IMR-90 (cell line): ENCODE measurements around the gene CNTN4. TPM values are rescaled to one million over a fixed set of nuclear protein-coding genes. Genes with fewer than 3 reads are reported as not detected.

ENCODE experiments used
- ATAC-seq: fragments of 200-7000 bp; cut with Tn5 transposase; 2 replicates; pipeline ENCODE4 v1.9.1; 2020; ENCODE audit warnings: low read depth, mild to moderate bottlenecking, moderate library complexity
- BruUV-seq: library from RNA; stranded (reverse); fragments of 400-500 nt; replicated peaks from 2 replicates; lab custom pipeline; 2021; lab: Mats Ljungman, UMichigan
- CTCF ChIA-PET: fragments of 300-600 bp; formaldehyde crosslinking; extraction: SDS; loops from one replicate; lab custom pipeline; 2021; ENCODE audit warnings: antibody characterized with exemption; lab: Yijun Ruan, JAX
- POLR2A ChIA-PET: fragments of 300-600 bp; sonication (Branson Sonifier 250); formaldehyde crosslinking; loops from one replicate; lab custom pipeline; 2022; ENCODE audit warnings: antibody characterized with exemption; ENCODE audit not compliant: unreplicated experiment; lab: Charles Lee
- DNase-seq: peaks from one replicate; pipeline ENCODE4 v3.0.0; 2013
- H2AFZ ChIP-seq: replicated peaks from 2 replicates; pipeline ENCODE3; 2013; ENCODE audit warnings: low read length, mild to moderate bottlenecking; ENCODE audit not compliant: poor library complexity
- H2AK5ac ChIP-seq: 2 replicates; pipeline ENCODE4 v1.6.1; 2013; ENCODE audit warnings: low read depth, low read length, inconsistent platforms
- H2AK9ac ChIP-seq: replicated peaks from 2 replicates; pipeline ENCODE3; 2013; ENCODE audit warnings: mild to moderate bottlenecking, low read depth, low read length, moderate library complexity; ENCODE audit not compliant: poor library complexity
- H2BK120ac ChIP-seq: 2 replicates; pipeline ENCODE4 v1.6.1; 2013; ENCODE audit warnings: low read depth, low read length, inconsistent platforms
- H2BK15ac ChIP-seq: 3 replicates; pipeline ENCODE4 v1.6.1; 2013; ENCODE audit warnings: low read depth, low read length, inconsistent platforms
- H2BK20ac ChIP-seq: 2 replicates; pipeline ENCODE4 v1.6.1; 2013; ENCODE audit warnings: low read depth, mild to moderate bottlenecking, inconsistent platforms, low read length, moderate library complexity
- H2BK5ac ChIP-seq: 2 replicates; pipeline ENCODE4 v1.6.1; 2013; ENCODE audit warnings: mild to moderate bottlenecking, low read depth, low read length, inconsistent platforms; ENCODE audit not compliant: poor library complexity, severe bottlenecking
- H3K14ac ChIP-seq: replicated peaks from 2 replicates; pipeline ENCODE4 v1.6.1; 2013; ENCODE audit warnings: low read depth, low read length, inconsistent platforms
- H3K18ac ChIP-seq: 2 replicates; pipeline ENCODE4 v1.6.1; 2013; ENCODE audit warnings: low read depth, low read length, control low read depth
- H3K23ac ChIP-seq: 2 replicates; pipeline ENCODE4 v1.6.1; 2013; ENCODE audit warnings: low read depth, low read length, inconsistent platforms
- H3K27ac ChIP-seq: 2 replicates; pipeline ENCODE4 v1.5.1; 2013; ENCODE audit warnings: mild to moderate bottlenecking, control low read depth, low read length; ENCODE audit not compliant: insufficient read depth
- H3K27me3 ChIP-seq: 2 replicates; pipeline ENCODE4 v1.6.1; 2013; ENCODE audit warnings: low read length; ENCODE audit not compliant: control insufficient read depth, insufficient read depth
- H3K36me3 ChIP-seq: 2 replicates; pipeline ENCODE4 v1.6.1; 2013; ENCODE audit warnings: low read length, mixed read lengths; ENCODE audit not compliant: control insufficient read depth, insufficient read depth
- H3K4ac ChIP-seq: 2 replicates; pipeline ENCODE4 v1.6.1; 2013; ENCODE audit warnings: low read depth, low read length, inconsistent platforms
- H3K4me1 ChIP-seq: 2 replicates; pipeline ENCODE4 v1.6.1; 2013; ENCODE audit warnings: low read length, mixed read lengths; ENCODE audit not compliant: control insufficient read depth, insufficient read depth
- H3K4me2 ChIP-seq: 2 replicates; pipeline ENCODE4 v1.6.1; 2013; ENCODE audit warnings: low read depth, mild to moderate bottlenecking, control low read depth, low read length, moderate library complexity
- H3K4me3 ChIP-seq: 2 replicates; pipeline ENCODE4 v1.5.1; 2013; ENCODE audit warnings: low read depth, mild to moderate bottlenecking, control low read depth, low read length, moderate library complexity; ENCODE audit not compliant: insufficient read depth
- H3K56ac ChIP-seq: 2 replicates; pipeline ENCODE4 v1.6.1; 2013; ENCODE audit warnings: low read length, inconsistent platforms; ENCODE audit not compliant: insufficient read depth; ENCODE audit errors: extremely low read depth
- H3K79me1 ChIP-seq, 2 experiments: 2 replicates each; pipeline ENCODE4 v1.6.1; 2013; ENCODE audit warnings: low read length in 2 of 2, inconsistent platforms in 1 of 2, low read depth in 1 of 2
- H3K9ac ChIP-seq: 2 replicates; pipeline ENCODE4 v1.6.1; 2013; ENCODE audit warnings: low read depth, low read length, control low read depth
- H3K9me1 ChIP-seq: 2 replicates; pipeline ENCODE4 v1.6.1; 2013; ENCODE audit warnings: low read length, inconsistent platforms; ENCODE audit not compliant: insufficient read depth
- H3K9me3 ChIP-seq: 2 replicates; pipeline ENCODE4 v1.6.1; 2013; ENCODE audit warnings: low read length; ENCODE audit not compliant: control insufficient read depth, insufficient read depth
- H4K20me1 ChIP-seq: 2 replicates; pipeline ENCODE4 v1.6.1; 2013; ENCODE audit warnings: low read length, inconsistent platforms; ENCODE audit not compliant: insufficient read depth
- H4K5ac ChIP-seq: 2 replicates; pipeline ENCODE4 v1.6.1; 2013; ENCODE audit warnings: mild to moderate bottlenecking, low read depth, low read length, control low read depth
- H4K8ac ChIP-seq, 2 experiments: 2 replicates each; pipeline ENCODE4 v1.6.1; 2013; ENCODE audit warnings: low read depth in 2 of 2, low read length in 2 of 2, control low read depth in 1 of 2, inconsistent platforms in 1 of 2
- H4K91ac ChIP-seq: 2 replicates; pipeline ENCODE4 v1.6.1; 2013; ENCODE audit warnings: low read depth, low read length, inconsistent platforms; ENCODE audit not compliant: insufficient read depth
- FOS ChIP-seq: fragments of 150-350 bp; IDR thresholded peaks from 2 replicates; pipeline ENCODE4 v1.6.1; 2016; ENCODE audit warnings: low read depth, low read length
- NFE2L2 ChIP-seq: fragments of 150-350 bp; IDR thresholded peaks from 2 replicates; pipeline ENCODE4 v1.6.1; 2016; ENCODE audit warnings: low read depth, mild to moderate bottlenecking, low read length
- RAD21 ChIP-seq: IDR thresholded peaks from 2 replicates; pipeline ENCODE4 v1.6.1; 2012; ENCODE audit warnings: low read length, improper control_type of control experiment
- RCOR1 ChIP-seq: IDR thresholded peaks from 2 replicates; pipeline ENCODE4 v1.6.1; 2012; ENCODE audit warnings: mild to moderate bottlenecking, low read length, improper control_type of control experiment; ENCODE audit not compliant: insufficient replicate concordance
- SMC3 ChIP-seq: fragments of 150-350 bp; IDR thresholded peaks from 2 replicates; pipeline ENCODE4 v1.6.1; 2016; ENCODE audit warnings: low read depth, mild to moderate bottlenecking, antibody characterized with exemption, low read length, moderate library complexity
- WGBS, 2 experiments: methylation state at CpG; one replicate each; pipeline versions ENCODE4 v1.1.5 to v1.1.7; 2013; ENCODE audit warnings: missing lambda C conversion rate in 2 of 2; ENCODE audit not compliant: insufficient read length in 1 of 2; ENCODE audit errors: extremely low coverage in 2 of 2; 5-methylcytosine and 5-hydroxymethylcytosine counted together
- dilution Hi-C: fragments of 300-500 bp; cut with HindIII; formaldehyde crosslinking; loops from one replicate; pipeline ENCODE4 v1.14.3; 2018; ENCODE audit warnings: low sequenced_read_pairs; ENCODE audit not compliant: unreplicated experiment
- in situ Hi-C: fragments of 300-500 bp; cut with MboI; formaldehyde crosslinking; loops from 3 replicates; pipeline ENCODE4 v1.14.3; 2019; ENCODE audit warnings: low sequenced_read_pairs, inconsistent platforms, mixed read lengths
- intact Hi-C: fragments of 100-400 bp; cut with micrococcal nuclease; formaldehyde crosslinking; loops from 2 replicates; pipeline ENCODE4 v1.10.0; 2022
- polyA plus RNA-seq, 3 experiments: library from polyadenylated mRNA; depleted of rRNA; stranded (reverse); fragments of >200 nt; gene quantifications; 2 replicates each; pipeline ENCODE4 v1.2.3, GENCODE V29; 2012; ENCODE audit warnings: low replicate concordance in 1 of 3
- total RNA-seq: library from RNA; depleted of rRNA; stranded (reverse); fragments of >200 nt; gene quantifications from 2 replicates; pipeline ENCODE4 v1.2.3, GENCODE V29; 2012
- TF ChIP-seq, protein P1 (sequence below): fragments of 150-350 bp; IDR thresholded peaks from 2 replicates; pipeline ENCODE4 v1.6.1; 2017; ENCODE audit warnings: mild to moderate bottlenecking, antibody characterized with exemption, low read length, low read depth

The CNTN4 gene
- total and polyA plus RNA-seq, 2 of the 4 experiments (the other 2 are of a cell fraction): under 0.01 TPM; not detected in 1

GRCh38 chr3:3082234-3082924, 983.7 kb downstream of the CNTN4 start (continued):
- TF ChIP-seq, protein P1, sequence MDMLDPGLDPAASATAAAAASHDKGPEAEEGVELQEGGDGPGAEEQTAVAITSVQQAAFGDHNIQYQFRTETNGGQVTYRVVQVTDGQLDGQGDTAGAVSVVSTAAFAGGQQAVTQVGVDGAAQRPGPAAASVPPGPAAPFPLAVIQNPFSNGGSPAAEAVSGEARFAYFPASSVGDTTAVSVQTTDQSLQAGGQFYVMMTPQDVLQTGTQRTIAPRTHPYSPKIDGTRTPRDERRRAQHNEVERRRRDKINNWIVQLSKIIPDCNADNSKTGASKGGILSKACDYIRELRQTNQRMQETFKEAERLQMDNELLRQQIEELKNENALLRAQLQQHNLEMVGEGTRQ: no peak
- TF ChIP-seq RAD21 (no peak), FOS (no peak)

DNA sequence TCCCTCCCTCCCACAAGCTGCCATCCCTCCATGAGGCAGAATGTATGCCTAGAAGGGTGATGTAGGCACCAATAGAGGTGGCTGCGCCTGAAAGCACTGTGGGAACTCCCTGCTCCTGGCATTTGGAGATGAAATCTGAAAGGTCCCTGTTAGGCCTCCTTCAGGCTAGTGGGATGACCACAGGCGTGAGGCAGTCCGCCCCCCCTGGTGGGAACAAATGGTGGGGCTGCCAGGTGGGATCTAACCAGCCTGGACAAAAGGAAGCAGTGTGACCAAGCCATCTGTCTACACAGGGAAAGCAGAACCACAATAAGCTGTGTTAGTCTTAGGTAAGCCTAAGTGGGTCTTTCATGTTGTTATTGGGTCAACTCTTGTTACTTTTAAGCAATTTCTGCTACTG, 986.2 kb downstream of the CNTN4 start:
- intact Hi-C loops (no loop called here), in situ Hi-C loops (no loop called here), dilution Hi-C loops (no loop called here)
- Histone ChIP-seq H3K9me1 (no peaks in the 10 kb centered on the region), H3K4ac (no peak overlapping the region), H4K20me1 (no peaks in the 10 kb centered on the region), H4K5ac (no peak overlapping the region), H2BK120ac (no peak overlapping the region), H2BK5ac (no peak overlapping the region), H3K27me3 (no peaks in the 10 kb centered on the region), H3K18ac (no peak overlapping the region), H2AK5ac (no peak overlapping the region), H2AK9ac (no peak overlapping the region), H2BK20ac (no peak overlapping the region), H3K36me3 (no peaks in the 10 kb centered on the region), H3K4me1 (no peaks in the 10 kb centered on the region), H3K4me3 (no peak overlapping the region), H3K9me3 (peaks cover 2% of the 10 kb centered on the region; the same call in 1 of the 2 replicates), H4K8ac (no peak overlapping the region), H3K9ac (no peak overlapping the region), H3K4me2 (no peak overlapping the region), H3K14ac (no peak overlapping the region), H3K79me1 (no peaks in the 10 kb centered on the region), H3K27ac (no peak overlapping the region), H3K56ac (no peak overlapping the region), H4K91ac (no peak overlapping the region), H2BK15ac (no peak overlapping the region), H3K23ac (no peak overlapping the region), H2AFZ (no peak overlapping the region)
- 65% methylated on average over 2 of the region's 3 CpGs; no CpG with 5 or more reads in 1 of the 2 experiments for WGBS, 2 experiments
- no TSS peak for BruUV-seq
- ATAC-seq (no peak), DNase-seq (no peak)
- ChIA-PET CTCF (no interaction called here), POLR2A (no interaction called here)
- no peak for TF ChIP-seq NFE2L2
- no peak for TF ChIP-seq RCOR1
- TF ChIP-seq SMC3: no peak
- no peak for TF ChIP-seq RAD21
